ENCODE measurements around the gene DNM3.
A peak's percentile ranks its signal among the peaks of the same experiment; 100 is the strongest.

The DNM3 gene

GRCh38 chr1:172135076-172135672 lies 293.9 kb downstream of the DNM3 start:
- ChIA-PET POLR2A (no interaction called here), CTCF (interaction anchor here (0.6 kb wide), 1 partner anchor 282 kb away, joined by 3 read pairs; no protein-coding TSS in a partner anchor)
- peak; percentile 25 for DNase-seq (ENCODE audit: extremely low spot score)
- TF ChIP-seq PKNOX1 (IDR thresholded peaks at IDR 0.05) = peak; percentile 20; the same call in 1 of the 2 replicates
- no peak for TF ChIP-seq NFRKB (IDR thresholded peaks at IDR 0.05)

GRCh38 chr1:172135978-172136610 lies 294.8 kb downstream of the DNM3 start:
- no peak for DNase-seq (ENCODE audit: extremely low spot score)

GRCh38 chr1:172136925-172137324 lies 295.6 kb downstream of the DNM3 start:
- ChIA-PET CTCF (no interaction called here), POLR2A (no interaction called here)
- TF ChIP-seq PKNOX1 (IDR thresholded peaks at IDR 0.05) (no peak), ELF4 (IDR thresholded peaks at IDR 0.05) (no peak), FOXA1 (IDR thresholded peaks at IDR 0.05) (no peak), ARNT (IDR thresholded peaks at IDR 0.05) (no peak), SP1 (IDR thresholded peaks at IDR 0.05) (no peak), LEF1 (IDR thresholded peaks at IDR 0.05; ENCODE audit: borderline replicate concordance) (no peak), FOXK2 (IDR thresholded peaks at IDR 0.05) (no peak), TARDBP (IDR thresholded peaks at IDR 0.05) (no peak)

More at GRCh38 chr1:172135978-172136610, 294.8 kb downstream of the DNM3 start:
- POLR2A ChIA-PET = no interaction called here
- TF ChIP-seq HDGF (IDR thresholded peaks at IDR 0.05; ENCODE audit: borderline replicate concordance) = no peak
- TF ChIP-seq SP1 (IDR thresholded peaks at IDR 0.05) = no peak
- TF ChIP-seq FOXM1 (IDR thresholded peaks at IDR 0.05; ENCODE audit: borderline replicate concordance) = no peak
- no peak for TF ChIP-seq LEF1 (IDR thresholded peaks at IDR 0.05; ENCODE audit: borderline replicate concordance)
- TF ChIP-seq FOXA1 (IDR thresholded peaks at IDR 0.05) = no peak
- no peak for TF ChIP-seq FOXK2 (IDR thresholded peaks at IDR 0.05)
- CTCF ChIA-PET = no interaction called here

GRCh38 chr1:172137703-172138454 lies 296.6 kb downstream of the DNM3 start:
- no peak for DNase-seq (ENCODE audit: extremely low spot score)
- CTCF ChIA-PET = no interaction called here
- POLR2A ChIA-PET = no interaction called here
- TF ChIP-seq FOXM1 (IDR thresholded peaks at IDR 0.05; ENCODE audit: borderline replicate concordance) = no peak
- TF ChIP-seq FOXA1 (IDR thresholded peaks at IDR 0.05) = no peak
- no peak for TF ChIP-seq HDGF (IDR thresholded peaks at IDR 0.05; ENCODE audit: borderline replicate concordance)
- no peak for TF ChIP-seq ELF4 (IDR thresholded peaks at IDR 0.05)
- no peak for TF ChIP-seq LEF1 (IDR thresholded peaks at IDR 0.05; ENCODE audit: borderline replicate concordance)
- no peak for TF ChIP-seq ZNF384 (IDR thresholded peaks at IDR 0.05)
- no peak for TF ChIP-seq ARNT (IDR thresholded peaks at IDR 0.05)
- TF ChIP-seq NFRKB (IDR thresholded peaks at IDR 0.05) = no peak
- TF ChIP-seq SUZ12 (IDR thresholded peaks at IDR 0.05) = no peak
- no peak for TF ChIP-seq SP1 (IDR thresholded peaks at IDR 0.05)
- no peak for TF ChIP-seq FOXK2 (IDR thresholded peaks at IDR 0.05)

More at GRCh38 chr1:172136925-172137324, 295.6 kb downstream of the DNM3 start:
- no peak for DNase-seq (ENCODE audit: extremely low spot score)

- TF ChIP-seq FOXA1 (IDR thresholded peaks at IDR 0.05) = no peak
- no peak for TF ChIP-seq ARNT (IDR thresholded peaks at IDR 0.05)
- TF ChIP-seq PKNOX1 (IDR thresholded peaks at IDR 0.05) = no peak
- no peak for TF ChIP-seq SUZ12 (IDR thresholded peaks at IDR 0.05)
- no peak for TF ChIP-seq FOXM1 (IDR thresholded peaks at IDR 0.05; ENCODE audit: borderline replicate concordance)
- no peak for TF ChIP-seq L3MBTL2 (conservative IDR thresholded peaks at IDR 0.05)
- TF ChIP-seq HDGF (IDR thresholded peaks at IDR 0.05; ENCODE audit: borderline replicate concordance) = no peak
- no peak for TF ChIP-seq ZNF384 (IDR thresholded peaks at IDR 0.05)
- no peak for DNase-seq (ENCODE audit: extremely low spot score)
- ChIA-PET POLR2A (no interaction called here), CTCF (no interaction called here)
Observed at GRCh38 chr1:172138634-172139033, 297.3 kb downstream of the DNM3 start.

GRCh38 chr1:172139196-172139595 lies 297.9 kb downstream of the DNM3 start:
- DNase-seq (ENCODE audit: extremely low spot score) = no peak
- ChIA-PET POLR2A (no interaction called here), CTCF (no interaction called here)
- TF ChIP-seq FOXA1 (IDR thresholded peaks at IDR 0.05) (no peak), ELF4 (IDR thresholded peaks at IDR 0.05) (no peak), ZNF384 (IDR thresholded peaks at IDR 0.05) (no peak), FOXM1 (IDR thresholded peaks at IDR 0.05; ENCODE audit: borderline replicate concordance) (no peak), SP1 (IDR thresholded peaks at IDR 0.05) (no peak), FOXK2 (IDR thresholded peaks at IDR 0.05) (no peak), SUZ12 (IDR thresholded peaks at IDR 0.05) (no peak), CTBP1 (IDR thresholded peaks at IDR 0.05; ENCODE audit: borderline replicate concordance) (no peak)

GRCh38 chr1:172140072-172140471 lies 298.8 kb downstream of the DNM3 start:
- ChIA-PET CTCF (interaction anchor here (0.6 kb wide), 1 partner anchor 23 kb away, joined by 3 read pairs; no protein-coding TSS in a partner anchor), POLR2A (no interaction called here)
- TF ChIP-seq FOXK2 (IDR thresholded peaks at IDR 0.05) (no peak), ELF4 (IDR thresholded peaks at IDR 0.05) (no peak), NFRKB (IDR thresholded peaks at IDR 0.05) (no peak), L3MBTL2 (conservative IDR thresholded peaks at IDR 0.05) (no peak), ARNT (IDR thresholded peaks at IDR 0.05) (no peak), ZNF384 (IDR thresholded peaks at IDR 0.05) (no peak), FOXM1 (IDR thresholded peaks at IDR 0.05; ENCODE audit: borderline replicate concordance) (no peak), HDGF (IDR thresholded peaks at IDR 0.05; ENCODE audit: borderline replicate concordance) (no peak)
- DNase-seq (ENCODE audit: extremely low spot score) = no peak
